HFF-Myc (cell line): ENCODE results near the gene RMND1.
"Not testable (repeated sequence)": the region's sequence is repeated elsewhere in the genome, so short reads cannot be mapped to it uniquely, and the experiment has no call there.

Experiments used
- DNase-seq: peaks from one replicate; pipeline ENCODE4 v3.0.0-alpha.2; 2011; ENCODE audit warnings: low read depth; ENCODE audit errors: extremely low read depth
- H3K4me3 ChIP-seq: replicated peaks from 2 replicates; pipeline ENCODE4 v1.5.1; 2011; ENCODE audit warnings: low read depth, mild to moderate bottlenecking, control low read depth, low read length
- CTCF ChIP-seq: IDR thresholded peaks from 2 replicates; pipeline ENCODE4 v1.5.1; 2012; ENCODE audit warnings: mild to moderate bottlenecking, low read depth, low read length, control low read depth; ENCODE audit errors: missing control alignments

The RMND1 gene

GRCh38 chr6:151461673-151462072 is 9.7 kb upstream of the RMND1 start:
- no peak for TF ChIP-seq CTCF
- DNase-seq, result no peak
- no peak overlapping the region for H3K4me3 ChIP-seq

GRCh38 chr6:151455751-151456398 is 3.9 kb upstream of the RMND1 start:
- DNase-seq, H3K4me3 ChIP-seq: not testable (repeated sequence)

GRCh38 chr6:151452750-151453427 is 963 bp upstream of the RMND1 start:
- DNase-seq, result no peak
- peak overlapping the region; percentile 98 for H3K4me3 ChIP-seq
- no peak for TF ChIP-seq CTCF

GRCh38 chr6:151451417-151451949 is 443 bp downstream of the RMND1 start:
- TF ChIP-seq CTCF, result no peak
- no peak for DNase-seq
- H3K4me3 ChIP-seq, result peak overlapping the region; percentile 98

GRCh38 chr6:151450928-151451327 is 998 bp downstream of the RMND1 start:
- not testable (repeated sequence) for DNase-seq
- H3K4me3 ChIP-seq, result peak overlapping the region; percentile 98

- DNase-seq, result no peak
- H3K4me3 ChIP-seq, result no peak overlapping the region
- TF ChIP-seq CTCF, result no peak
Observed at GRCh38 chr6:151448623-151449022, 3.3 kb downstream of the RMND1 start.

- no peak overlapping the region for H3K4me3 ChIP-seq
- TF ChIP-seq CTCF, result no peak
- DNase-seq, result no peak
Observed at GRCh38 chr6:151447237-151447636, 4.7 kb downstream of the RMND1 start.
